H1 (cell line): Measurements from ENCODE around the gene PPP1R3E. TPM values are rescaled to one million over a fixed set of nuclear protein-coding genes. Genes with fewer than 3 reads are reported as not detected.

Experiments used
- CTCF ChIA-PET: fragments of 300-600 bp; sonication (Branson Sonifier 250); formaldehyde crosslinking; loops from one replicate; lab custom pipeline; 2021; ENCODE audit not compliant: partially characterized antibody; lab: Charles Lee
- POLR2A ChIA-PET: fragments of 300-600 bp; sonication (Branson Sonifier 250); formaldehyde crosslinking; loops from one replicate; lab custom pipeline; 2021; ENCODE audit warnings: inconsistent platforms; ENCODE audit not compliant: partially characterized antibody; lab: Charles Lee
- DNase-seq, 2 experiments: peaks; one replicate each; pipeline versions ENCODE4 v3.0.0 to v3.0.0-alpha.2; 2010 to 2022; ENCODE audit warnings: low spot score in 2 of 2, low read depth in 1 of 2, mixed read lengths in 1 of 2
- FAIRE-seq: peaks from 2 replicates; lab custom pipeline; 2011; peaks lifted over from hg19 to GRCh38; lab: Jason Lieb, UNC
- H2AFZ ChIP-seq: 2 replicates; pipeline ENCODE4 v1.8.1; 2012; ENCODE audit warnings: low read length, inconsistent platforms
- H2AK5ac ChIP-seq: 2 replicates; pipeline ENCODE4 v1.6.1; 2013; ENCODE audit warnings: low read depth, low read length
- H2BK120ac ChIP-seq: replicated peaks from 2 replicates; pipeline ENCODE3; 2013; ENCODE audit warnings: low read depth, low read length, inconsistent platforms
- H2BK12ac ChIP-seq: 2 replicates; pipeline ENCODE4 v1.6.1; 2013; ENCODE audit warnings: low read depth, low read length
- H2BK15ac ChIP-seq: 2 replicates; pipeline ENCODE4 v1.6.1; 2013; ENCODE audit warnings: low read length
- H2BK20ac ChIP-seq: 2 replicates; pipeline ENCODE4 v1.6.1; 2013; ENCODE audit warnings: low read length
- H2BK5ac ChIP-seq: 2 replicates; pipeline ENCODE4 v1.6.1; 2013; ENCODE audit warnings: low read depth, low read length
- H3K14ac ChIP-seq: 2 replicates; pipeline ENCODE4 v1.6.1; 2013; ENCODE audit warnings: inconsistent platforms; ENCODE audit not compliant: insufficient read length
- H3K18ac ChIP-seq: 2 replicates; pipeline ENCODE4 v1.6.1; 2013; ENCODE audit warnings: low read length; ENCODE audit errors: extremely low read depth
- H3K23ac ChIP-seq: 2 replicates; pipeline ENCODE4 v1.6.1; 2013; ENCODE audit warnings: inconsistent platforms; ENCODE audit not compliant: insufficient read length
- H3K23me2 ChIP-seq: 2 replicates; pipeline ENCODE4 v1.6.1; 2013; ENCODE audit warnings: low read depth, low read length
- H3K27ac ChIP-seq: 2 replicates; pipeline ENCODE4 v1.6.1; 2011; ENCODE audit warnings: low read depth, low read length, inconsistent platforms
- H3K27me3 ChIP-seq, 4 experiments: replicated peaks in 1 of 4; 1 replicate in 1 of 4; 2 replicates in 3 of 4; pipeline versions ENCODE4 v1.6.1 to v1.8.1; 2011 to 2013; ENCODE audit warnings: low read length in 3 of 4, mild to moderate bottlenecking in 3 of 4, inconsistent platforms in 2 of 4, mixed read lengths in 2 of 4, moderate library complexity in 1 of 4; ENCODE audit not compliant: control insufficient read depth in 3 of 4, insufficient read depth in 3 of 4; ENCODE audit errors: extremely low read depth in 1 of 4
- H3K36me3 ChIP-seq, 4 experiments: 2 replicates each; pipeline versions ENCODE4 v1.6.1 to v1.8.1; 2011 to 2013; ENCODE audit warnings: mild to moderate bottlenecking in 4 of 4, low read length in 3 of 4, moderate library complexity in 2 of 4, control low read depth in 1 of 4, inconsistent platforms in 1 of 4; ENCODE audit not compliant: insufficient read depth in 4 of 4, control insufficient read depth in 2 of 4
- H3K4ac ChIP-seq: replicated peaks from 2 replicates; pipeline ENCODE3; 2013; ENCODE audit warnings: low read length, low read depth, mixed read lengths, inconsistent platforms; ENCODE audit not compliant: insufficient read length
- H3K4me1 ChIP-seq, 4 experiments: replicated peaks in 1 of 4; 1 replicate in 1 of 4; 2 replicates in 3 of 4; pipeline versions ENCODE4 v1.6.1 to v1.8.1; 2011 to 2013; ENCODE audit warnings: low read length in 3 of 4, inconsistent platforms in 2 of 4, mixed read lengths in 1 of 4; ENCODE audit not compliant: insufficient read depth in 4 of 4, control insufficient read depth in 3 of 4
- H3K4me2 ChIP-seq, 2 experiments: 2 replicates each; pipeline versions ENCODE4 v1.6.1 to v1.8.1; 2011 to 2013; ENCODE audit warnings: low read depth in 2 of 2, low read length in 2 of 2, control low read depth in 1 of 2, inconsistent platforms in 1 of 2, mild to moderate bottlenecking in 1 of 2; ENCODE audit not compliant: insufficient read depth in 1 of 2
- H3K4me3 ChIP-seq, 4 experiments: fragments of 200-600, 300-600 bp in 1 of 4; sonication (generic), shearing (Covaris generic), sonication (Bioruptor Twin) in 1 of 4; 2 replicates each; pipeline versions ENCODE4 v1.5.1 to v1.8.1; 2011 to 2016; ENCODE audit warnings: low read length in 4 of 4, low read depth in 3 of 4, control low read depth in 2 of 4, inconsistent platforms in 2 of 4, mild to moderate bottlenecking in 2 of 4, mixed read lengths in 1 of 4, moderate library complexity in 1 of 4; ENCODE audit not compliant: insufficient read depth in 2 of 4; ENCODE audit errors: extremely low read depth in 1 of 4
- H3K56ac ChIP-seq: replicated peaks from 2 replicates; pipeline ENCODE3; 2013; ENCODE audit warnings: low read depth, mild to moderate bottlenecking, mixed read lengths, low read length, inconsistent platforms; ENCODE audit not compliant: insufficient read length
- H3K79me1 ChIP-seq: 2 replicates; pipeline ENCODE4 v1.6.1; 2013; ENCODE audit warnings: low read depth, low read length, control low read depth
- H3K79me2 ChIP-seq, 2 experiments: 2 replicates each; pipeline versions ENCODE4 v1.6.1 to v1.8.1; 2012 to 2013; ENCODE audit warnings: low read length in 2 of 2, mild to moderate bottlenecking in 2 of 2, inconsistent platforms in 1 of 2; ENCODE audit not compliant: insufficient read depth in 2 of 2, control insufficient read depth in 1 of 2
- H3K9ac ChIP-seq, 4 experiments: replicated peaks in 1 of 4; 1 replicate in 1 of 4; 2 replicates in 3 of 4; pipeline versions ENCODE4 v1.6.1 to v1.8.1; 2011 to 2013; ENCODE audit warnings: low read depth in 3 of 4, low read length in 3 of 4, control low read depth in 2 of 4, mild to moderate bottlenecking in 2 of 4, moderate library complexity in 2 of 4, inconsistent platforms in 1 of 4; ENCODE audit errors: extremely low read depth in 1 of 4
- H3K9me3 ChIP-seq, 2 experiments: 2 replicates each; pipeline versions ENCODE4 v1.6.1 to v1.8.1; 2012 to 2013; ENCODE audit warnings: mild to moderate bottlenecking in 2 of 2, moderate library complexity in 2 of 2, control low read depth in 1 of 2, inconsistent platforms in 1 of 2, low read depth in 1 of 2, low read length in 1 of 2, mixed read lengths in 1 of 2; ENCODE audit not compliant: insufficient read depth in 2 of 2
- H4K20me1 ChIP-seq, 2 experiments: replicated peaks in 1 of 2; 2 replicates each; pipeline versions ENCODE3 to v1.8.1; 2011 to 2013; ENCODE audit warnings: inconsistent platforms in 2 of 2, low read length in 2 of 2, mild to moderate bottlenecking in 1 of 2; ENCODE audit not compliant: insufficient read depth in 2 of 2, control insufficient read depth in 1 of 2
- H4K5ac ChIP-seq: 2 replicates; pipeline ENCODE4 v1.6.1; 2013; ENCODE audit warnings: low read length, low read depth, mixed read lengths, inconsistent platforms; ENCODE audit not compliant: insufficient read length
- H4K8ac ChIP-seq: 2 replicates; pipeline ENCODE4 v1.8.0; 2013; ENCODE audit warnings: mild to moderate bottlenecking, moderate library complexity, low read length, inconsistent platforms; ENCODE audit not compliant: insufficient read depth; ENCODE audit errors: extremely low read depth
- H4K91ac ChIP-seq: replicated peaks from 2 replicates; pipeline ENCODE3; 2013; ENCODE audit warnings: low read length, mixed read lengths, inconsistent platforms; ENCODE audit not compliant: insufficient read length
- ASH2L ChIP-seq: fragments of 200-600, 300-600 bp; sonication (generic); IDR thresholded peaks from one replicate; pipeline ENCODE4 v1.7.1; 2017; ENCODE audit warnings: low read length
- ATF3 ChIP-seq: IDR thresholded peaks from 2 replicates; pipeline ENCODE4 v1.6.1; 2011; ENCODE audit warnings: low read depth, mild to moderate bottlenecking, low read length; ENCODE audit not compliant: insufficient read depth
- CHD1 ChIP-seq: IDR thresholded peaks from 2 replicates; pipeline ENCODE4 v1.6.1; 2012; ENCODE audit warnings: low read depth, low read length, improper control_type of control experiment
- CREB1 ChIP-seq: IDR thresholded peaks from 2 replicates; pipeline ENCODE4 v1.6.1; 2012; ENCODE audit warnings: inconsistent platforms
- FOSL1 ChIP-seq: IDR thresholded peaks from 2 replicates; pipeline ENCODE4 v1.6.1; 2011; ENCODE audit warnings: mild to moderate bottlenecking, low read depth, low read length, moderate library complexity; ENCODE audit not compliant: insufficient read depth
- KDM4A ChIP-seq: IDR thresholded peaks from one replicate; pipeline ENCODE4 v1.7.1; 2012; ENCODE audit warnings: low read depth, mild to moderate bottlenecking, moderate library complexity, low read length, inconsistent platforms; ENCODE audit not compliant: severe bottlenecking
- NANOG ChIP-seq: IDR thresholded peaks from 2 replicates; pipeline ENCODE4 v1.6.1; 2011; ENCODE audit warnings: low read length, low read depth, mild to moderate bottlenecking, inconsistent platforms; ENCODE audit not compliant: insufficient read depth, poor library complexity, severe bottlenecking
- POLR2A ChIP-seq, 2 experiments: IDR thresholded peaks; 1 replicate in 1 of 2; 2 replicates in 1 of 2; pipeline ENCODE4 v1.6.1; 2011; ENCODE audit warnings: low read depth in 2 of 2, low read length in 2 of 2, mild to moderate bottlenecking in 2 of 2; ENCODE audit errors: control extremely low read depth in 1 of 2
- RAD21 ChIP-seq, 2 experiments: IDR thresholded peaks in 1 of 2; conservative IDR thresholded peaks in 1 of 2; 2 replicates each; pipeline ENCODE4 v1.6.1; 2011; ENCODE audit warnings: low read depth in 2 of 2, low read length in 2 of 2, improper control_type of control experiment in 1 of 2, inconsistent platforms in 1 of 2, mild to moderate bottlenecking in 1 of 2, moderate library complexity in 1 of 2
- SP2 ChIP-seq: IDR thresholded peaks from 2 replicates; pipeline ENCODE4 v1.6.1; 2012; ENCODE audit warnings: mild to moderate bottlenecking, low read length, inconsistent platforms
- USF2 ChIP-seq: IDR thresholded peaks from 2 replicates; pipeline ENCODE4 v1.6.1; 2011; ENCODE audit warnings: low read length, improper control_type of control experiment
- WGBS, 2 experiments: shearing (Covaris generic) in 1 of 2; methylation state at CpG; one replicate each; pipeline versions ENCODE4 v1.1.6 to v1.1.7; 2013 to 2015; ENCODE audit warnings: low lambda C conversion rate in 2 of 2, mixed read lengths in 2 of 2, inconsistent platforms in 1 of 2, low coverage in 1 of 2, missing lambda C conversion rate in 1 of 2; ENCODE audit not compliant: insufficient replicate concordance in 2 of 2, insufficient coverage in 1 of 2, insufficient read length in 1 of 2; ENCODE audit errors: extremely low coverage in 1 of 2, missing lambda C conversion rate in 1 of 2; 5-methylcytosine and 5-hydroxymethylcytosine counted together
- polyA plus RNA-seq, 7 experiments: library from polyadenylated mRNA; depleted of rRNA in 3 of 7; stranded (reverse) in 5 of 7; unstranded in 2 of 7; fragments of >200 nt in 5 of 7; fragments of 200-250 nt in 2 of 7; gene quantifications; 1 replicate in 5 of 7; 2 replicates in 1 of 7; 4 replicates in 1 of 7; pipeline versions ENCODE4 v1.2.1 to v1.2.3, GENCODE V29; 2011 to 2013; ENCODE audit warnings: missing spikeins in 2 of 7, mixed read lengths in 2 of 7
- total RNA-seq: library from RNA; stranded (reverse); fragmentation: NEBNext Ultra II Directional; extraction: Animal tissue kit (Norgen Biotek cat#: 25700); gene quantifications from 2 replicates; pipeline ENCODE4 v1.2.1, GENCODE V29; 2021

The PPP1R3E gene
- total and polyA plus RNA-seq, 2 of the 8 experiments (the other 6 are each of a cell fraction or from before 2014, with no cell fraction given), result 4.4 to 4.7 TPM

GRCh38 chr14:23299986-23300686 lies 2.5 kb downstream of the PPP1R3E start:
- H3K79me1 ChIP-seq, result no peaks in the 10 kb centered on the region
- H3K4me3 ChIP-seq, result peak overlapping the region in 3 of 4 experiments; percentile 71 to 93 (median 75); a peak in 6 of 8 replicates
- peaks cover 15% of the 10 kb centered on the region for H3K23me2 ChIP-seq
- peaks cover 0 to 7% (median 1%) of the 10 kb centered on the region in 4 experiments; a peak in 3 of 7 replicates for H3K4me1 ChIP-seq
- no peak for FAIRE-seq
- H3K4me2 ChIP-seq, result peak overlapping the region; percentile 82 to 96; a peak in 3 of 4 replicates
- peaks cover 3 to 5% of the 10 kb centered on the region in 2 experiments for H4K20me1 ChIP-seq
- no peak overlapping the region for H2BK120ac ChIP-seq
- no peak overlapping the region for H2BK20ac ChIP-seq
- 84% methylated on average over 10 of the region's 10 CpGs; no CpG with 5 or more reads in 1 of the 2 experiments for WGBS, 2 experiments
- H3K36me3 ChIP-seq, result no peaks in the 10 kb centered on the region
- H3K23ac ChIP-seq, result no peak overlapping the region
- no peak overlapping the region for H2BK15ac ChIP-seq
- H4K5ac ChIP-seq, result no peak overlapping the region
- H3K79me2 ChIP-seq, result no peaks in the 10 kb centered on the region
- no peak overlapping the region for H3K56ac ChIP-seq
- H2AFZ ChIP-seq, result no peak overlapping the region
- no peak overlapping the region for H2AK5ac ChIP-seq
- H2BK5ac ChIP-seq, result no peak overlapping the region
- no peaks in the 10 kb centered on the region for H3K9me3 ChIP-seq
- no peak overlapping the region for H3K27ac ChIP-seq
- no peak overlapping the region for H3K14ac ChIP-seq
- H4K8ac ChIP-seq, result no peak overlapping the region
- H3K9ac ChIP-seq, result no peak overlapping the region; a peak in 2 of 7 replicates
- ChIA-PET POLR2A (interaction anchor here (0.7 to 4.7 kb wide), 2 partner anchors 15 to 21 kb away, joined by 3 to 35 read pairs; partner anchors contain the start of gene PABPN1), CTCF (interaction anchor here (0.7 to 1.7 kb wide), 15 partner anchors 14 to 416 kb away, joined by 3 to 9 read pairs (median 4); partner anchors contain the start of gene SLC22A17)
- peaks cover 17 to 56% (median 47%) of the 10 kb centered on the region in 4 experiments for H3K27me3 ChIP-seq
- no peak overlapping the region for H2BK12ac ChIP-seq
- no peak for DNase-seq
- H3K4ac ChIP-seq, result no peak overlapping the region
- no peak overlapping the region for H3K18ac ChIP-seq
- no peak overlapping the region for H4K91ac ChIP-seq
- TF ChIP-seq FOSL1, result no peak
- no peak for TF ChIP-seq SP2
- TF ChIP-seq RAD21 (IDR thresholded peaks at IDR 0.05 in 1 of 2, conservative IDR thresholded peaks at IDR 0.05 in 1 of 2; ENCODE audit: low read depth in 2 of 2, low read length in 2 of 2), result no peak
- TF ChIP-seq CREB1, result no peak
- TF ChIP-seq NANOG, result no peak
- TF ChIP-seq USF2, result no peak
- no peak for TF ChIP-seq KDM4A
- TF ChIP-seq ATF3, result no peak
- no peak for TF ChIP-seq ASH2L
- TF ChIP-seq CHD1, result no peak
- no peak for TF ChIP-seq POLR2A (IDR thresholded peaks at IDR 0.05; ENCODE audit: control extremely low read depth in 1 of 2, low read depth in 2 of 2, low read length in 2 of 2)
